DOHH2 (cell line): ENCODE measurements around the gene HS6ST1.
"Not testable (repeated sequence)": the region's sequence is repeated elsewhere in the genome, so short reads cannot be mapped to it uniquely, and the experiment has no call there.

Experiments used
- EZH2phosphoT487 ChIP-seq: fragments of 200-600 bp; sonication (generic); IDR thresholded peaks from 2 replicates; pipeline ENCODE4 v1.6.1; 2017; ENCODE audit warnings: borderline replicate concordance, mild to moderate bottlenecking, antibody characterized with exemption, low read length, moderate library complexity, mixed read lengths
- TF ChIP-seq, protein P1 (sequence below): fragments of 200-600 bp; sonication (generic); IDR thresholded peaks from one replicate; pipeline ENCODE4 v1.5.1; 2014; ENCODE audit warnings: antibody characterized with exemption, mild to moderate bottlenecking, low read depth, low read length; ENCODE audit not compliant: poor library complexity, severe bottlenecking

DNA sequence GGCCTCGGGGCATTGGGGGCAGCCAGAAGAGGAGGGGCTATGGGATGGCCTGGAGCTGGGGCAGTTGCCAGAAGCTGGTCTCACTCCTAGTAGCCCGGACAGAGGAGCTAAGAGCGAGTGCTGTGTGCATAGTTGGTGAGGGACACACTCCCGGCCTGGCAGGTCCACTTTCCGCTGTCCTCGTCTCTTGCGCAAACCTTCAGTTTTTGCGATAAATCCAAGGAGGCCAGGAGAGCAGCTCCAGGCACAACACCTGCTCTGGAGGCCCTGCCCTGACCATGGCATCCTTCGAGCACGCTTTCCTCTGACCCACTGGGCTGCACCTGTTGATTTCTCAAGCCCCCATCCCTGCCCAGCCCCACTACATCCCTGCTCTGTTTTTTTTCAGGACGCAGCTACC is 51.0 kb downstream of the HS6ST1 start:
- TF ChIP-seq, protein P1, sequence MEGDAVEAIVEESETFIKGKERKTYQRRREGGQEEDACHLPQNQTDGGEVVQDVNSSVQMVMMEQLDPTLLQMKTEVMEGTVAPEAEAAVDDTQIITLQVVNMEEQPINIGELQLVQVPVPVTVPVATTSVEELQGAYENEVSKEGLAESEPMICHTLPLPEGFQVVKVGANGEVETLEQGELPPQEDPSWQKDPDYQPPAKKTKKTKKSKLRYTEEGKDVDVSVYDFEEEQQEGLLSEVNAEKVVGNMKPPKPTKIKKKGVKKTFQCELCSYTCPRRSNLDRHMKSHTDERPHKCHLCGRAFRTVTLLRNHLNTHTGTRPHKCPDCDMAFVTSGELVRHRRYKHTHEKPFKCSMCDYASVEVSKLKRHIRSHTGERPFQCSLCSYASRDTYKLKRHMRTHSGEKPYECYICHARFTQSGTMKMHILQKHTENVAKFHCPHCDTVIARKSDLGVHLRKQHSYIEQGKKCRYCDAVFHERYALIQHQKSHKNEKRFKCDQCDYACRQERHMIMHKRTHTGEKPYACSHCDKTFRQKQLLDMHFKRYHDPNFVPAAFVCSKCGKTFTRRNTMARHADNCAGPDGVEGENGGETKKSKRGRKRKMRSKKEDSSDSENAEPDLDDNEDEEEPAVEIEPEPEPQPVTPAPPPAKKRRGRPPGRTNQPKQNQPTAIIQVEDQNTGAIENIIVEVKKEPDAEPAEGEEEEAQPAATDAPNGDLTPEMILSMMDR, result not testable (repeated sequence)
- not testable (repeated sequence) for TF ChIP-seq EZH2phosphoT487
